Bronchial epithelial cell (primary cell): ENCODE data around the gene CRYBB3. TPM values are rescaled to one million over a fixed set of nuclear protein-coding genes. Genes with fewer than 3 reads are reported as not detected.

ENCODE experiments used
- DNase-seq: peaks from one replicate; pipeline ENCODE4 v3.0.0-alpha.2; 2010; ENCODE audit warnings: low read depth
- FAIRE-seq: peaks from 2 replicates; lab custom pipeline; 2011; peaks lifted over from hg19 to GRCh38; lab: Jason Lieb, UNC
- H3K27me3 ChIP-seq: 2 replicates; pipeline ENCODE4 v1.5.1; 2011; ENCODE audit warnings: low read length; ENCODE audit not compliant: control insufficient read depth, insufficient read depth
- H3K36me3 ChIP-seq: 2 replicates; pipeline ENCODE4 v1.5.1; 2011; ENCODE audit warnings: low read length; ENCODE audit not compliant: control insufficient read depth, insufficient read depth
- H3K4me3 ChIP-seq: 2 replicates; pipeline ENCODE4 v1.5.1; 2011; ENCODE audit warnings: mild to moderate bottlenecking, low read depth, low read length, control low read depth
- total RNA-seq: library from RNA; depleted of rRNA; stranded (reverse); fragments of >200 nt; gene quantifications from 2 replicates; pipeline ENCODE4 v1.2.1, GENCODE V29; 2014
- TF ChIP-seq, protein P1 (sequence below): IDR thresholded peaks from 2 replicates; pipeline ENCODE4 v1.5.1; 2011; ENCODE audit warnings: mild to moderate bottlenecking, moderate library complexity, low read length, control low read depth, inconsistent platforms; ENCODE audit not compliant: insufficient read depth, severe bottlenecking

The CRYBB3 gene
- total RNA-seq, 1 donor from 2014 or later = not detected

DNA sequence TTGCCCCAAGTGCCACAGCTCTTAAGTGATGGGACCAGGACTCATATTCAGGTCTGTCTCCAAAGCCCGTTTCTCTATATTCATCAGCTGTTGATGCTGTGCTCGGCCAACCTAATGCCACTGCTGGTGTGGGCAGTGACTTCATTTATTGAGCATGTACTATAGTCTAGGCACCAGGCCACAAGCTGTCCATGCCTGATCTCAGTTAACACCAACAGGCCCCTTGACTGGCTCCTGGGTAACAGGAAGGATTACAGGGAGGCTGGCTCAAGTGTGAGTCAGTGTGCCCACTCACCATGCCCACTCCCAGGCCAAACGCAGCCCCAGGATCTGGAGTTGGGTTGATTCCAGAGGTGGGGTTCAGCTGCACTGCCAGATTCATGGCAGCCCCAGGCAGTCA lies 11.1 kb downstream of the CRYBB3 start:
- H3K4me3 ChIP-seq = no peak overlapping the region
- no peaks in the 10 kb centered on the region for H3K36me3 ChIP-seq
- peak; percentile 15 for DNase-seq
- TF ChIP-seq, protein P1, sequence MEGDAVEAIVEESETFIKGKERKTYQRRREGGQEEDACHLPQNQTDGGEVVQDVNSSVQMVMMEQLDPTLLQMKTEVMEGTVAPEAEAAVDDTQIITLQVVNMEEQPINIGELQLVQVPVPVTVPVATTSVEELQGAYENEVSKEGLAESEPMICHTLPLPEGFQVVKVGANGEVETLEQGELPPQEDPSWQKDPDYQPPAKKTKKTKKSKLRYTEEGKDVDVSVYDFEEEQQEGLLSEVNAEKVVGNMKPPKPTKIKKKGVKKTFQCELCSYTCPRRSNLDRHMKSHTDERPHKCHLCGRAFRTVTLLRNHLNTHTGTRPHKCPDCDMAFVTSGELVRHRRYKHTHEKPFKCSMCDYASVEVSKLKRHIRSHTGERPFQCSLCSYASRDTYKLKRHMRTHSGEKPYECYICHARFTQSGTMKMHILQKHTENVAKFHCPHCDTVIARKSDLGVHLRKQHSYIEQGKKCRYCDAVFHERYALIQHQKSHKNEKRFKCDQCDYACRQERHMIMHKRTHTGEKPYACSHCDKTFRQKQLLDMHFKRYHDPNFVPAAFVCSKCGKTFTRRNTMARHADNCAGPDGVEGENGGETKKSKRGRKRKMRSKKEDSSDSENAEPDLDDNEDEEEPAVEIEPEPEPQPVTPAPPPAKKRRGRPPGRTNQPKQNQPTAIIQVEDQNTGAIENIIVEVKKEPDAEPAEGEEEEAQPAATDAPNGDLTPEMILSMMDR = no peak
- H3K27me3 ChIP-seq = no peaks in the 10 kb centered on the region
- no peak for FAIRE-seq

GRCh38 chr22:25212337-25212736 lies 12.7 kb downstream of the CRYBB3 start:
- Histone ChIP-seq H3K27me3 (no peaks in the 10 kb centered on the region), H3K4me3 (no peak overlapping the region), H3K36me3 (no peaks in the 10 kb centered on the region)
- DNase-seq = no peak
- FAIRE-seq = no peak
- TF ChIP-seq, protein P1 = no peak

DNA sequence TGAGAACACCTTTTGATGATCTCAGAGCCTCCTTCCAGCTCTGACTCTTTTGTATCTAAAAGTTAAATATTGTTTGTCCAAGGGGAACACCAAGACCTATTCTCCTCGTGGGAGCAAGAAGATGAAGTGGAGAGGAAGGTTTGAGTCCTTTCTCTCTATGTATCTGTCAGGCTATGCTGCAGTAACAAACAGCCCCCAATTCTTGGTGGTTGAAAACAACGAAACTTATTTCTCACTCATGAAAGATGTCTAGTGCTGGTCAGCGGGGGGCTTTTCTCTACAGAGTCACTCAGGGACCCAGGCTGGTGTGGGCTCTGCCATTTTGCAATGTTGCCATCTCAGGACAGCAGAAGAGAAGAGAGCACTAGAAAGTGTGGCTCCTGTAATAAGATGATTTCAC lies 13.6 kb downstream of the CRYBB3 start:
- no peaks in the 10 kb centered on the region for H3K27me3 ChIP-seq
- DNase-seq = no peak
- no peak for FAIRE-seq
- H3K36me3 ChIP-seq = no peaks in the 10 kb centered on the region
- TF ChIP-seq, protein P1 = no peak
- no peak overlapping the region for H3K4me3 ChIP-seq

DNA sequence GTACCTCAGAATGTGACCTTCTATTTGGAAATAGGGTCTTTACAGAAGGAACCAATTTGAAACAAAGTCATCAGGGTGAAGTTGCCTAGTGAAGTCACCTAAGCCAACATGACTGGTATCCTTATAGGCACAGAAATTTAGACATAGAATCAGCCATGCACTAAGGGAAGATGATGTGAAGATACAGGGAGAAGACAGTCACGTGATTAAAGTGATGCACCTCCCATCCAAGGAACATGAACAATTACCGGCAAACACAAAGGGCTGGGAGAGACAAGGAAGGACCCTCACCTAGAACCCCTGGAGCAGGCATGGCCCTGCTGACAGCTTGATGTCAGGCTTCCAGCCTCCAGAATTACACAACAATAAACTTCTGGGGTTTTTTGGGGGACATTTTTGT lies 16.6 kb downstream of the CRYBB3 start:
- Histone ChIP-seq H3K36me3 (no peaks in the 10 kb centered on the region), H3K4me3 (no peak overlapping the region), H3K27me3 (no peaks in the 10 kb centered on the region)
- FAIRE-seq (peak; percentile 73), DNase-seq (no peak)
- TF ChIP-seq, protein P1 = no peak

GRCh38 chr22:25219211-25219689 lies 19.6 kb downstream of the CRYBB3 start, which contains the start of gene CRYBB2:
TSS of gene CRYBB2 (plus strand) at chr22:25219639. CDS start at chr22:25221430, 1,791 bp downstream.
- no peak for DNase-seq
- FAIRE-seq = no peak
- Histone ChIP-seq H3K4me3 (no peak within 1 kb of the TSS), H3K27me3 (no peaks in the 10 kb centered on the region), H3K36me3 (no peaks in the 10 kb centered on the region)
- TF ChIP-seq, protein P1 = no peak

GRCh38 chr22:25219948-25220442 lies 20.3 kb downstream of the CRYBB3 start:
- H3K36me3 ChIP-seq = no peaks in the 10 kb centered on the region
- DNase-seq = peak; percentile 50
- FAIRE-seq = no peak
- no peak overlapping the region for H3K4me3 ChIP-seq
- TF ChIP-seq, protein P1 = no peak
- H3K27me3 ChIP-seq = peaks cover 3% of the 10 kb centered on the region
